ENCODE results near the gene CFAP298.
"Not testable (repeated sequence)": the region's sequence is repeated elsewhere in the genome, so short reads cannot be mapped to it uniquely, and the experiment has no call there.

The CFAP298 gene

GRCh38 chr21:32565856-32566465 is 46.2 kb downstream of the CFAP298 start:
- no peak for DNase-seq

- DNase-seq = no peak
Measured at GRCh38 chr21:32562915-32563314, 49.3 kb downstream of the CFAP298 start.

GRCh38 chr21:32562426-32562825 is 49.8 kb downstream of the CFAP298 start:
- no peak for DNase-seq

GRCh38 chr21:32561476-32561875 is 50.7 kb downstream of the CFAP298 start:
- not testable (repeated sequence) for DNase-seq

- DNase-seq = no peak
Measured at GRCh38 chr21:32560896-32561295, 51.3 kb downstream of the CFAP298 start.

GRCh38 chr21:32559006-32559610 is 53.1 kb downstream of the CFAP298 start:
- no peak for DNase-seq

GRCh38 chr21:32558106-32558505 is 54.1 kb downstream of the CFAP298 start:
- no peak for DNase-seq

- DNase-seq = no peak
Measured at GRCh38 chr21:32554832-32555638, 57.1 kb downstream of the CFAP298 start.

GRCh38 chr21:32549886-32550285 is 62.3 kb downstream of the CFAP298 start:
- DNase-seq = no peak

- no peak for DNase-seq
Measured at GRCh38 chr21:32549440-32549839, 62.7 kb downstream of the CFAP298 start.
